Epithelial cell of proximal tubule (primary cell): Measurements from ENCODE around the gene KCNT2. TPM values are rescaled to one million over a fixed set of nuclear protein-coding genes. Genes with fewer than 3 reads are reported as not detected.

Experiments
- DNase-seq: peaks from one replicate; pipeline ENCODE4 v3.0.0-alpha.2; 2011; ENCODE audit warnings: low read depth
- H3K4me3 ChIP-seq: 2 replicates; pipeline ENCODE4 v1.5.1; 2011; ENCODE audit warnings: low read depth, mild to moderate bottlenecking, low read length
- total RNA-seq: library from RNA; depleted of rRNA; stranded (reverse); fragments of >200 nt; gene quantifications from 2 replicates; pipeline ENCODE4 v1.2.3, GENCODE V29; 2015
- TF ChIP-seq, protein P1 (sequence below): conservative IDR thresholded peaks from 2 replicates; pipeline ENCODE4 v1.5.1; 2012; ENCODE audit warnings: low read depth, mild to moderate bottlenecking, low read length

KCNT2 gene
- total RNA-seq, 1 donor from 2014 or later = 1.7 TPM

DNA sequence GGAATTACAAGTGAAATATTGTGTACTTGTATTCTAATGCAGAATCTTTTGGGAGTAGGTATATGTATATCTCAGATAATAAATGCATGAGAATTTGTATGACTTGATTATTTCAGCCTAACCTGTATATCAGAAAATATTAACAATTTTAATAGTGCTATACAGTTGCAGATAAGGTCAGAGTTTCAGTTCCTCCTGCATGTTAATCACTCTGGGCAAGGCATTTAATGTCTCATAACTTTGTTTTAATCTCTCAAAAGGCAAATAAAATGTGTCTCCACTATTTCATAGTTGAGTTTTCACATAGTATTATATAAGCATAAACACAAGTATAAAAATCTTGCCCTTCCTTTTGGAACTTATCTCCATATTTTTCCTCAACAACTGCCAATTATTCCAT, 352.5 kb downstream of the KCNT2 start:
- TF ChIP-seq, protein P1, sequence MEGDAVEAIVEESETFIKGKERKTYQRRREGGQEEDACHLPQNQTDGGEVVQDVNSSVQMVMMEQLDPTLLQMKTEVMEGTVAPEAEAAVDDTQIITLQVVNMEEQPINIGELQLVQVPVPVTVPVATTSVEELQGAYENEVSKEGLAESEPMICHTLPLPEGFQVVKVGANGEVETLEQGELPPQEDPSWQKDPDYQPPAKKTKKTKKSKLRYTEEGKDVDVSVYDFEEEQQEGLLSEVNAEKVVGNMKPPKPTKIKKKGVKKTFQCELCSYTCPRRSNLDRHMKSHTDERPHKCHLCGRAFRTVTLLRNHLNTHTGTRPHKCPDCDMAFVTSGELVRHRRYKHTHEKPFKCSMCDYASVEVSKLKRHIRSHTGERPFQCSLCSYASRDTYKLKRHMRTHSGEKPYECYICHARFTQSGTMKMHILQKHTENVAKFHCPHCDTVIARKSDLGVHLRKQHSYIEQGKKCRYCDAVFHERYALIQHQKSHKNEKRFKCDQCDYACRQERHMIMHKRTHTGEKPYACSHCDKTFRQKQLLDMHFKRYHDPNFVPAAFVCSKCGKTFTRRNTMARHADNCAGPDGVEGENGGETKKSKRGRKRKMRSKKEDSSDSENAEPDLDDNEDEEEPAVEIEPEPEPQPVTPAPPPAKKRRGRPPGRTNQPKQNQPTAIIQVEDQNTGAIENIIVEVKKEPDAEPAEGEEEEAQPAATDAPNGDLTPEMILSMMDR = no peak
- DNase-seq = no peak
- H3K4me3 ChIP-seq = no peak overlapping the region

DNA sequence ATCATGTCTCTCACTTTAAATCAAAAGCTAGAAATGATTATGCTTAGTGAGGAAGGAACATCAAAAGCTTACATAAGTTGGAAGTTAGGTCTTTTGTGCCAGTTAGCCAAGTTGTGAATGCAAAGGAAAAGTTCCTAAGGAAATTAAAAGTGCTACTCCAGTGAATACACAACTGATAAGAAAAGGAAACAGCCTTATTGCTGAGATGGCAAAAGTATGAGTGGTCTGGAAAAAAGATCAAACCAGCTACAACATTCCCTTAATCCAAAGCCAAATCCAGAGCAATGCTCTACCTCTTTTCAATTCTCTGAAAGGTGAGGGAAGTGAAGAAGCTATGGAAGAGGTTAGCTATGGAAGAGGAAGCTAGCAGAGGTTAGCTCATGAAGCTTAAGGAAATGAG, 378.7 kb downstream of the KCNT2 start:
- H3K4me3 ChIP-seq = no peak overlapping the region
- no peak for DNase-seq
- TF ChIP-seq, protein P1 = no peak

DNA sequence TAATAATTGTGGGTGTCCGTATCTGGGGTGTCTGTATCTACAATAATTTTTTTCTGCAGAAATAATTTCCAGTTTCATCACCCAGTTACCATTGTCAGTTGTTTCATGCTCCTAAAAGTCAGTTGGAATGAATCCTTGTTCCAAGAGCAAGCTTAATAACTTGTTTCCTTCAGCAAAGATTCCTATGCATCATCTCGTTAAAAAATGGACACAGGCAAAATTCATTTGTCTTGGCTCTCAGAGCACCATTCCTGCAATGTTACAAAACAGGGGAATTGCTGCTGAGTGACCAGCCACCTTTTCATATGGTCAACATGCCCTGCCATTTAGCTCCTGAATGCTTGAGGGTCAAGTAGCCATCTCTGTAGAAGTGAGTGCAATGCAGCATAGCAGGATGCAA, 393.4 kb downstream of the KCNT2 start:
- H3K4me3 ChIP-seq = no peak overlapping the region
- TF ChIP-seq, protein P1 = no peak

DNA sequence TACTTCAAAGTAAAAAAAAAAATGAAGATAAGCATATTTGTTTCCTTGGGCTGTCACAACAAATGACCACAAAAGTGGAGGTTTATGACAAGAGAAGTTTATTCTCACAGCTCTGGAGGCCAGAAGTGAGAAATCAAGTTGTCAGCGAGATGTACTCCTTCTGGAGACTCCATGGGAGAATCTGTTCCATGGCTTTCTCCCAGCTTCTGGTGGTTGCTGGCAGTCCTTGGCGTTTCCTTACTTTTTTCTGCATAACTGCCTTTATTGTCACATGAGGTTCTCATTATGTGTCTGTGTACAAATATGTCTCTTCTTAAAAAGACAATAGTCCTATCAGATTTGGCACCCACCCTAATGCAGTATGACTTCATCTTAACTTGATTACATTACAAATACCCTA, 398.3 kb downstream of the KCNT2 start:
- no peak overlapping the region for H3K4me3 ChIP-seq
- TF ChIP-seq, protein P1 = no peak
- DNase-seq = no peak

More for the DNA sequence above, 393.4 kb downstream of the KCNT2 start:
- DNase-seq = no peak

DNA sequence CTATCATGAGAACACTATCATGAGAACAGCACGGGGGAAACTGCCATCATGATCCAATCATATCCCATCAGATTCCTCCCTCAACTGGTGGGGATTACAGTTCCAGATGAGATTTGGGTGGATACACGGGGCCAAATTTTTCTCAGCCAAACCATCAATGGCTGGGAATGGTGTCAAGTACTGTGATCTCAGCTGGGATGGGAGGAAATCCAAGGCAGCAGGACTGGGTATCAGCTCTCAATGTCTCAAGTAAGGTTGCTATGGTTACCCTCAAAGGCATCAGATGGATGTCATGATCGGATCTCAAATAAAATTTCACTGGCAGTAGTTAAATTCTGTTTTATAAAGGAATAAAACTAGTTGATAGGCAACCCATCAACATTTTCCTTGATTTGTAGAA, 399.0 kb downstream of the KCNT2 start:
- no peak for DNase-seq
- TF ChIP-seq, protein P1 = no peak
- H3K4me3 ChIP-seq = no peak overlapping the region

DNA sequence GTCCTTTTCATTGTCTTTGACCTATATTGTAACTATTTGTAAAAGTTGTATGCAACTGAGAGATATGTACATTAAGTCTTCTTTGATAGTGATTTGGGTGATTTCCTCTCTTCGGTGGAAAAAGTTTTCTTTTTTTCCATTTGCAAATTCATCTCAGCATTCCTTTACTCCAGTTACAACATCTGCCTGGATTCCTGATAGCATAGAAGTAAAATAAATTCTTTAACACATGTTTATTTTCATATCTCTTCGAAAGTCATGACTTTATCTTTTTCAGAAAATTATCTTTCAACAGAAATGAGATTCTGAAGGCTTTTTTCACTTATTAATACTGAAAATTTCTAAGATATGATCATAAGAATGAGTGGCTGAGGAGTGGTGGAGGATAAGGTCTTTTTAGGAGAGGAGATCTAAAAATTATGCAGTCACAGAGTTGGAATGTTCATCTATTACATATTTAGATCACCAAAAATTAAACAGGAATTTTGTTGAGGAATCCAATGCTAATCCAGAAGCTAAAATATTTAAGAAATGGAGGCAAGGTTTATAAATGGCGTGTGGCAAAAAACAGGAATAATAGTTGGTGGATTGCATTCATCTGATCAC, 400.5 kb downstream of the KCNT2 start:
- no peak for DNase-seq
- H3K4me3 ChIP-seq = no peak overlapping the region
- TF ChIP-seq, protein P1 = no peak

DNA sequence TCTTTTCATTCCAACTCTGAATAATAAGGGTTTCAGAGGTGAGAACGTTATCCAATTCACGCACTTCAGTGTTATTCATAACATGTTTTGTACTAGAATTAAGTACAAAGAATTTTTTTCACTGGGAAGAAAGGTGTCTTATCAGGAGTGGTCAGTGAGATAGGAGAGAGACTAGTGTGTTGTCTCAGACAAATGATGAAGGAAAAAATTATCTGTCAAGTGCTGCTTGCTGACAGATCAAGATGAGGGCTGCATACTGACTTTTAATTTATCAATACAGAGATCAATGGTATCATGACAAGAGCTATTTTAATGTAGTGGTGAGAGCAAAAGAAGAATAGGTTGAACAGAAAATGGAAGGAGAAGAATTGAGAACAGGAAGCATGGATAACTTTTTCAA, 402.4 kb downstream of the KCNT2 start:
- TF ChIP-seq, protein P1 = no peak
- H3K4me3 ChIP-seq = no peak overlapping the region
- no peak for DNase-seq
